ENCODE results near the gene PAX8. TPM values are rescaled to one million over a fixed set of nuclear protein-coding genes. Genes with fewer than 3 reads are reported as not detected.
A peak's percentile ranks its signal among the peaks of the same experiment; 100 is the strongest.

PAX8 gene
- total RNA-seq, 1 experiment from 2014 or later, result 2.4 TPM

DNA sequence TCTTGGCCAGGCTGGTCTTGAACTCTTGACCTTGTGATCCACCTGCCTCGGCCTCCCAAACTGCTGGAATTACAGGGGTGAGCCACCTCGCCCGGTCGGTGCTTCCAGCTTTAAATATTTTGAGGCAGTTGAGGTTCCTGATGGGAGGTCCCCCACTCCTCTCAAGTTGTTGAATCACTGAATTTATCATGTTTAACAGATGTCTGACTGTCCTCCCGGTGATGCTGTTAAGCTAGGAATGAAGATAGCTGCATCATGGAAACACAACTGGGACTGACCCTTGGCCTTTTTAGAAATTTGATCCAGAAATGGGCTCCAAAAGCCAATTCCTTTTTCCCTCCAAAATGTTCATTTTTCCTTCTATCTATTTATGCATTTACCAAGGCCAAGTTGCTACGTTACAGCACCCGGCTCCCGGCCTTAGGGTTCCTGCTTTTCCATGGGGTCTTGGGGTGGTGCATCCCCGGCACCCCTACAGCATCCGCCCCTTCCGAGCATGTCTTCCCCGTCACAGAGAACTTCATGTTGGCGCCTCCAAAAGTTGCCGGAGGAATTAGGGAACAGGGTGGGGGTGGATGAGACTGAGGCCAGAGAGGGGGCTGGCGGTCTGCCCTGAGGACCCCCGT is 43.9 kb downstream of the PAX8 start:
- intact Hi-C loops (cut with micrococcal nuclease), result no loop called here

DNA sequence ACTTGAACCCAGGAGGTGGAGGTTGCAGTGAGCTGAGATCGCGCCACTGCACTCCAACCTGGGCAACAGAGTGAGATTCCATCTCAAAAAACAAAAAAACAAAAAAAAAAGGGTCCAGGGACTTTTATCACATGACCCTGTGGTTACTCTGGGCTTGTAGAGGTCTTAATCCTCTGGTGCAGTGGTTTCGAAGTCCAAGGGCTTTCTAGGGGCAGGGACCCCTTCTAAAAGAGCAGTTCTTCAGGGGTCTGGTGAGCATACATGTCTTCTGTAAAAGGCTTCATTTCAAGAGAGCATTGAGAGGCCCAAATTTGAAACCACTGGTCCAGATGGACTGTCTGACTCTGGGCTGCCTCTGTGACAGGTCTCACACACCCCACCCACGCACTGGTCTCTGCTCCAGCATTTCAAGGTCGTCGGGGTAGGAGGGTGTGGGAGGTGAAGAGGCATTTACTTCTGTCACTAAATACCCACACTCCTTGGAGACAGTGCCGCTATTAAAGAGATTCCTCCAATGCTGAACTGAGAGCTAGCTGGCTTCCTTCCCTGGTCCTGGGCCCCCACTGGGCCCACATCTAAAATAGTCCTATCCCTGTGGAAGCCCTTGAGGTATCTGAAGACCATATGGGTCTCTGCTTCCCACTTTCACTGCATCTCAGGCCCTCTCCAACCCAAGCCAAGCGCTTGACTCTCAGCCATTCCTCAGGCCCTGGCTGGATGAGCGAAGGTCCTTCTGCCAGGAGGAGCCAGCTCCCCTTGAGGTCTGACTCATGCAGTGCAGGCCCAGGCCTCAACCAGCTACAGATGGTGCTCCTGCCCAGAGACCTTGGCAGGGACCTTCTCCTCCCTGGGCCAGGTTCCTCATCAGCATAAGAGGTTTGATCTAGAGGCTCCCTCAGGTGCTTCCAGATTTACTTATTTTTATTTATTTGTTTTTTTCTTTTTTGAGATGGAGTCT is 44.8 kb downstream of the PAX8 start:
- DNase-seq (ENCODE audit: unreplicated experiment), result peak; percentile 43
- intact Hi-C loops (cut with micrococcal nuclease), result no loop called here
- TF ChIP-seq, protein P1, sequence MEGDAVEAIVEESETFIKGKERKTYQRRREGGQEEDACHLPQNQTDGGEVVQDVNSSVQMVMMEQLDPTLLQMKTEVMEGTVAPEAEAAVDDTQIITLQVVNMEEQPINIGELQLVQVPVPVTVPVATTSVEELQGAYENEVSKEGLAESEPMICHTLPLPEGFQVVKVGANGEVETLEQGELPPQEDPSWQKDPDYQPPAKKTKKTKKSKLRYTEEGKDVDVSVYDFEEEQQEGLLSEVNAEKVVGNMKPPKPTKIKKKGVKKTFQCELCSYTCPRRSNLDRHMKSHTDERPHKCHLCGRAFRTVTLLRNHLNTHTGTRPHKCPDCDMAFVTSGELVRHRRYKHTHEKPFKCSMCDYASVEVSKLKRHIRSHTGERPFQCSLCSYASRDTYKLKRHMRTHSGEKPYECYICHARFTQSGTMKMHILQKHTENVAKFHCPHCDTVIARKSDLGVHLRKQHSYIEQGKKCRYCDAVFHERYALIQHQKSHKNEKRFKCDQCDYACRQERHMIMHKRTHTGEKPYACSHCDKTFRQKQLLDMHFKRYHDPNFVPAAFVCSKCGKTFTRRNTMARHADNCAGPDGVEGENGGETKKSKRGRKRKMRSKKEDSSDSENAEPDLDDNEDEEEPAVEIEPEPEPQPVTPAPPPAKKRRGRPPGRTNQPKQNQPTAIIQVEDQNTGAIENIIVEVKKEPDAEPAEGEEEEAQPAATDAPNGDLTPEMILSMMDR (IDR thresholded peaks at IDR 0.05; ENCODE audit: unreplicated experiment), result no peak
- no peak overlapping the region for H3K4me3 Mint-ChIP-seq (ENCODE audit: unreplicated experiment)
- ChIA-PET CTCF (interaction anchor here (0.5 to 25.7 kb wide), 4 partner anchors 29 to 156 kb away, joined by 3 to 505 read pairs (median 8); no protein-coding TSS in a partner anchor), POLR2A (interaction anchor here (1.5 kb wide), 1 partner anchor 23 kb away, joined by 5 read pairs; no protein-coding TSS in a partner anchor)
- H3K27me3 Mint-ChIP-seq (ENCODE audit: insufficient read depth, unreplicated experiment), result no peaks in the 10 kb centered on the region
- H3K27ac Mint-ChIP-seq (ENCODE audit: low read depth, unreplicated experiment), result no peak overlapping the region
- peaks cover 7% of the 10 kb centered on the region for H3K36me3 Mint-ChIP-seq (ENCODE audit: insufficient read depth, unreplicated experiment)
- no peaks in the 10 kb centered on the region for H3K9me3 Mint-ChIP-seq (ENCODE audit: unreplicated experiment)
- H3K4me1 Mint-ChIP-seq (ENCODE audit: insufficient read depth, unreplicated experiment), result peaks cover 14% of the 10 kb centered on the region
- no TSS peak for BruUV-seq (replicated peaks)

More for the DNA sequence above, 43.9 kb downstream of the PAX8 start:
- H3K27me3 Mint-ChIP-seq (ENCODE audit: insufficient read depth, unreplicated experiment), result no peaks in the 10 kb centered on the region
- no TSS peak for BruUV-seq (replicated peaks)
- TF ChIP-seq, protein P1 (IDR thresholded peaks at IDR 0.05; ENCODE audit: unreplicated experiment), result no peak
- H3K4me1 Mint-ChIP-seq (ENCODE audit: insufficient read depth, unreplicated experiment), result peaks cover 9% of the 10 kb centered on the region
- no peak for DNase-seq (ENCODE audit: unreplicated experiment)
- ChIA-PET CTCF (interaction anchor here (0.5 to 25.7 kb wide), 3 partner anchors 30 to 157 kb away, joined by 3 to 505 read pairs (median 10); no protein-coding TSS in a partner anchor), POLR2A (interaction anchor here (0.8 to 1.5 kb wide), 2 partner anchors 24 to 30 kb away, joined by 3 to 5 read pairs; no protein-coding TSS in a partner anchor)
- H3K27ac Mint-ChIP-seq (ENCODE audit: low read depth, unreplicated experiment), result peak overlapping the region; percentile 35
- no peaks in the 10 kb centered on the region for H3K9me3 Mint-ChIP-seq (ENCODE audit: unreplicated experiment)
- peaks cover 7% of the 10 kb centered on the region for H3K36me3 Mint-ChIP-seq (ENCODE audit: insufficient read depth, unreplicated experiment)
- H3K4me3 Mint-ChIP-seq (ENCODE audit: unreplicated experiment), result no peak overlapping the region

DNA sequence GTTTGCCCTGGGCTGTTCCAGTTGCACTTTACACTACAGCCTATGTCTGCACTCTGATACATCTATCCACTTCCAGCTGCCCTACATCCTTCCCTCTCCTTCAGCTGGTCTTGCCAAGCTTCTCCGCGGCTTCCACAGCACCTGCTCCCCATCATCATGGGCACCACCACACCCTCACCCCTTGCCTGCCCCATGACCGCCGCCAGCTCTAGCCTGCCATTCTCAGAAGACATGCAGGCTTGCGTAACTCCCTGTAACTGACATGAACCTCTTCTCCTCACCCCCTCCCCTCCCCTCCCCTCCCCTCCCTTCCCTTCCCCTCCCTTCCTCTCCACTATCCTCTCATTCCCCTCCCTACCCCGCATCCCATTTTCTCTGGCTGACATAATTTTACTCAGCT is 46.0 kb downstream of the PAX8 start:
- Mint-ChIP-seq H3K4me3 (ENCODE audit: unreplicated experiment) (no peak overlapping the region), H3K27ac (ENCODE audit: low read depth, unreplicated experiment) (no peak overlapping the region), H3K4me1 (ENCODE audit: insufficient read depth, unreplicated experiment) (peaks cover 14% of the 10 kb centered on the region), H3K36me3 (ENCODE audit: insufficient read depth, unreplicated experiment) (peaks cover 7% of the 10 kb centered on the region), H3K27me3 (ENCODE audit: insufficient read depth, unreplicated experiment) (no peaks in the 10 kb centered on the region), H3K9me3 (ENCODE audit: unreplicated experiment) (no peaks in the 10 kb centered on the region)
- ChIA-PET CTCF (interaction anchor here (0.7 to 1.4 kb wide), 2 partner anchors 29 to 152 kb away, joined by 3 to 10 read pairs; no protein-coding TSS in a partner anchor), POLR2A (interaction anchor here (0.8 kb wide), 1 partner anchor 12 kb away, joined by 4 read pairs; no protein-coding TSS in a partner anchor)
- intact Hi-C loops (cut with micrococcal nuclease), result no loop called here
- DNase-seq (ENCODE audit: unreplicated experiment), result no peak
- TF ChIP-seq, protein P1 (IDR thresholded peaks at IDR 0.05; ENCODE audit: unreplicated experiment), result no peak
- no TSS peak for BruUV-seq (replicated peaks)

DNA sequence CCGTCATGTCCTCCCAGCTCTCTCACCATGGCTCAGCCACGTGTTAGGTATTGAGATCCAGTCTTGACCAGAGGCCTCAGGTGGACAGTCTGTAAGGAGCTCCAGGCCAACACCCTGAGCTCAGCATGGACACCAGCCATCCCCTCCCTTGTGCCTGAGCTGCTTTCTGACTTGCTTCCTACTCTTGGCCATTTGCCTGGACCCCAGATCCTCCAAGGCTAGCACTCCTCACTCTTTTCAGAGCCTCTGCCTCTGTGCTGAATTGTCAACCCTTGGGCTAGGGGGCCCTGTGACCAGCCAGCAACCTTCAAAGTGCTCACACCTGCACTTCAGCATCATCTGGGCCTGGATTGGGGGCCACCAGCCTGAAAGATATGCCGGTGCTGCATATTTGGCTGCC is 46.6 kb downstream of the PAX8 start:
- ChIA-PET POLR2A (interaction anchor here (0.8 to 1.7 kb wide), 3 partner anchors 11 to 28 kb away, joined by 3 to 5 read pairs (median 4); no protein-coding TSS in a partner anchor), CTCF (interaction anchor here (0.9 to 2.0 kb wide), 4 partner anchors 8 to 94 kb away, joined by 3 to 11 read pairs (median 10); no protein-coding TSS in a partner anchor)
- H3K27me3 Mint-ChIP-seq (ENCODE audit: insufficient read depth, unreplicated experiment), result no peaks in the 10 kb centered on the region
- H3K4me1 Mint-ChIP-seq (ENCODE audit: insufficient read depth, unreplicated experiment), result peaks cover 14% of the 10 kb centered on the region
- H3K36me3 Mint-ChIP-seq (ENCODE audit: insufficient read depth, unreplicated experiment), result peaks cover 7% of the 10 kb centered on the region
- TF ChIP-seq, protein P1 (IDR thresholded peaks at IDR 0.05; ENCODE audit: unreplicated experiment), result no peak
- no peak overlapping the region for H3K4me3 Mint-ChIP-seq (ENCODE audit: unreplicated experiment)
- no peak for DNase-seq (ENCODE audit: unreplicated experiment)
- no TSS peak for BruUV-seq (replicated peaks)
- no peaks in the 10 kb centered on the region for H3K9me3 Mint-ChIP-seq (ENCODE audit: unreplicated experiment)
- H3K27ac Mint-ChIP-seq (ENCODE audit: low read depth, unreplicated experiment), result no peak overlapping the region
- intact Hi-C loops (cut with micrococcal nuclease), result no loop called here
